Nephron (organoid): ENCODE results near the gene PPP3CA.

Experiments used
- H3K27ac Mint-ChIP-seq, 3 experiments: 2 replicates each; pipeline ENCODE4 v1.8.0; 2020; ENCODE audit warnings: mixed read lengths in 3 of 3, mild to moderate bottlenecking in 2 of 3, moderate library complexity in 1 of 3
- H3K27me3 Mint-ChIP-seq: 2 replicates; pipeline ENCODE4 v1.8.0; 2021; ENCODE audit warnings: low read depth, mild to moderate bottlenecking, moderate library complexity, mixed read lengths
- H3K36me3 Mint-ChIP-seq: 2 replicates; pipeline ENCODE4 v1.8.0; 2020; ENCODE audit warnings: low read depth, mixed read lengths
- H3K4me1 Mint-ChIP-seq: 2 replicates; pipeline ENCODE4 v1.8.0; 2020; ENCODE audit warnings: mixed read lengths
- H3K4me3 Mint-ChIP-seq, 3 experiments: 2 replicates each; pipeline ENCODE4 v1.8.0; 2020; ENCODE audit warnings: mild to moderate bottlenecking in 3 of 3, mixed read lengths in 3 of 3, moderate library complexity in 2 of 3
- H3K9me3 Mint-ChIP-seq: 2 replicates; pipeline ENCODE4 v1.8.0; 2020; ENCODE audit warnings: mixed read lengths
- CTCF ChIP-seq, 3 experiments: fragments of 200-600 bp; sonication (generic); IDR thresholded peaks; one replicate each; pipeline ENCODE4 v1.5.0; 2021; ENCODE audit warnings: antibody characterized with exemption in 3 of 3; ENCODE audit not compliant: unreplicated experiment in 3 of 3

The PPP3CA gene

GRCh38 chr4:101153653-101154052 lies 193.7 kb downstream of the PPP3CA start:
- Mint-ChIP-seq H3K9me3 (no peaks in the 10 kb centered on the region), H3K36me3 (no peaks in the 10 kb centered on the region), H3K4me1 (peaks cover 6% of the 10 kb centered on the region), H3K4me3 (no peak overlapping the region), H3K27me3 (no peaks in the 10 kb centered on the region), H3K27ac (no peak overlapping the region)
- TF ChIP-seq CTCF (IDR thresholded peaks at IDR 0.05; ENCODE audit: unreplicated experiment in 3 of 3): no peak

GRCh38 chr4:101152521-101152920 lies 194.8 kb downstream of the PPP3CA start:
- H3K36me3 Mint-ChIP-seq: no peaks in the 10 kb centered on the region
- no peaks in the 10 kb centered on the region for H3K4me1 Mint-ChIP-seq
- H3K9me3 Mint-ChIP-seq: no peaks in the 10 kb centered on the region
- no peak overlapping the region for H3K4me3 Mint-ChIP-seq
- no peak for TF ChIP-seq CTCF (IDR thresholded peaks at IDR 0.05; ENCODE audit: unreplicated experiment in 3 of 3)
- no peak overlapping the region for H3K27ac Mint-ChIP-seq
- no peaks in the 10 kb centered on the region for H3K27me3 Mint-ChIP-seq

GRCh38 chr4:101148551-101148950 lies 198.8 kb downstream of the PPP3CA start:
- TF ChIP-seq CTCF (IDR thresholded peaks at IDR 0.05; ENCODE audit: unreplicated experiment in 3 of 3): no peak
- no peaks in the 10 kb centered on the region for H3K27me3 Mint-ChIP-seq
- no peaks in the 10 kb centered on the region for H3K36me3 Mint-ChIP-seq
- H3K27ac Mint-ChIP-seq: no peak overlapping the region
- H3K9me3 Mint-ChIP-seq: peaks cover 2% of the 10 kb centered on the region
- no peaks in the 10 kb centered on the region for H3K4me1 Mint-ChIP-seq
- H3K4me3 Mint-ChIP-seq: no peak overlapping the region

- peaks cover 2% of the 10 kb centered on the region for H3K9me3 Mint-ChIP-seq
- H3K27ac Mint-ChIP-seq: no peak overlapping the region
- H3K36me3 Mint-ChIP-seq: no peaks in the 10 kb centered on the region
- no peaks in the 10 kb centered on the region for H3K4me1 Mint-ChIP-seq
- H3K27me3 Mint-ChIP-seq: no peaks in the 10 kb centered on the region
- no peak overlapping the region for H3K4me3 Mint-ChIP-seq
- no peak for TF ChIP-seq CTCF (IDR thresholded peaks at IDR 0.05; ENCODE audit: unreplicated experiment in 3 of 3)
Observed at GRCh38 chr4:101147283-101147682, 200.0 kb downstream of the PPP3CA start.

- Mint-ChIP-seq H3K27me3 (no peaks in the 10 kb centered on the region), H3K4me3 (no peak overlapping the region), H3K36me3 (no peaks in the 10 kb centered on the region), H3K27ac (no peak overlapping the region), H3K4me1 (peaks cover 5% of the 10 kb centered on the region), H3K9me3 (peaks cover 2% of the 10 kb centered on the region)
- no peak for TF ChIP-seq CTCF (IDR thresholded peaks at IDR 0.05; ENCODE audit: unreplicated experiment in 3 of 3)
Observed at GRCh38 chr4:101145021-101145420, 202.3 kb downstream of the PPP3CA start.

- no peaks in the 10 kb centered on the region for H3K36me3 Mint-ChIP-seq
- no peak for TF ChIP-seq CTCF (IDR thresholded peaks at IDR 0.05; ENCODE audit: unreplicated experiment in 3 of 3)
- peaks cover 2% of the 10 kb centered on the region for H3K9me3 Mint-ChIP-seq
- no peak overlapping the region for H3K4me3 Mint-ChIP-seq
- no peak overlapping the region for H3K27ac Mint-ChIP-seq
- H3K4me1 Mint-ChIP-seq: peaks cover 5% of the 10 kb centered on the region
- no peaks in the 10 kb centered on the region for H3K27me3 Mint-ChIP-seq
Observed at GRCh38 chr4:101142259-101142658, 205.1 kb downstream of the PPP3CA start.
